Measurements from ENCODE around the gene RTP4.

- TF ChIP-seq POLR2A (IDR thresholded peaks at IDR 0.05; ENCODE audit: low read depth, low read length) (no peak), POLR2AphosphoS5 (IDR thresholded peaks at IDR 0.05; ENCODE audit: low read depth, low read length) (no peak), TAF1 (IDR thresholded peaks at IDR 0.05; ENCODE audit: low read depth, low read length) (no peak)
Observed at GRCh38 chr3:187327845-187328244, 40.3 kb upstream of the RTP4 start.
